HG03571 (cell line): ENCODE results near the gene ZNF532.

Experiments used
- ATAC-seq: cut with Tn5 transposase; IDR thresholded peaks from one replicate; pipeline ENCODE4 v1.9.1; 2021; ENCODE audit not compliant: unreplicated experiment

ZNF532 gene

DNA sequence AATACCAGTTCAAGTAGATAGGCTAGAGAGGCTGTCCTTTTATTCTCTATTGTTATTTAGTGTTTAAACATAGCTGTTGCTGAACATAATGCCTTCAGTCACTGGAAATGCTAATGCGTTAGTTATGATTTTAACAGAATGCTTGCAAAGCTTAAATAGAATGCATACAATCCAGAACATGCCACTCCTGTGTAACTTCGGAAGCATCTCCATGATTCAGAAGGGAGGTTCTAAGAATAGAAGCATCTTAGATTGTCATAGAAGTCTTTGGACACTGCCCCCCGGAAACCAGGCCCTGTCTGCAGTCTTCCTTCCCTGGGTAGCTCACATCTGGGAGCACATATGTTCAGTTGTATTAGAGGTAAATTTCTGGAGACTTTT is 73.2 kb downstream of the ZNF532 start:
- no peak for ATAC-seq

DNA sequence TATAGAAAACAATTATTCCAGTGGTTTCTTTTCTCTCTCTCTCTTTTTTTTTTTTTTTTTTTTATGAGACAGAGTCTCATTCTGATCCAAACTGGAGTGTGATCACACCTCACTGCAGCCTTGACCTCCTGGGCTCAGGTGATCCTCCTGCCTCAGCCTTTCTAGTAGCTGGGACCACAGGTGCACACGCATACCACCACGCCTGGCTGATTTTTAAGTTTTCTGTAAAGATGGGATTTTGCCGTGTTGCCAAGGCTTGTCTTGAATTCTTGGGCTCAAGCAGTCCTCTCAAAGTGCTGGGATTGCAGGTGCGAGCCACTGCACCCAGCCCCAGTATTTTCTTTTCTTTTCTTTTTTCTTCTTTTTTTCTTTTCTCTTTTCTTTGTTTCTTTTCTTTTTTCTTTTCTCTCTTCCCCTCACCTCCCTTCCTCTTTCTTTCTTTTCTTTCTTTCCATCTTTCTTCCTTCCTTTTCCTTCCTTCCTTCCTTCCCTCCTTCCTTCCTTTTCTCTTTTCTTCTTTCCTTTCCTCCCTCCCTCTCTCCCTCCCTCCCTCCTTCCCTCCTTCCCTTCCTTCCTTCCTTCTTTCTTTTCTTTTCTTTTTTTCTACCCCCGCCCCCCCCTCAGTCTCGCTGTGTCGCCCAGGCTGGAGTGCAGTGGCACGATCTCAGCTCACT is 76.9 kb downstream of the ZNF532 start:
- ATAC-seq = no peak

- no peak for ATAC-seq
Measured at GRCh38 chr18:58943896-58944295, 79.2 kb downstream of the ZNF532 start.

DNA sequence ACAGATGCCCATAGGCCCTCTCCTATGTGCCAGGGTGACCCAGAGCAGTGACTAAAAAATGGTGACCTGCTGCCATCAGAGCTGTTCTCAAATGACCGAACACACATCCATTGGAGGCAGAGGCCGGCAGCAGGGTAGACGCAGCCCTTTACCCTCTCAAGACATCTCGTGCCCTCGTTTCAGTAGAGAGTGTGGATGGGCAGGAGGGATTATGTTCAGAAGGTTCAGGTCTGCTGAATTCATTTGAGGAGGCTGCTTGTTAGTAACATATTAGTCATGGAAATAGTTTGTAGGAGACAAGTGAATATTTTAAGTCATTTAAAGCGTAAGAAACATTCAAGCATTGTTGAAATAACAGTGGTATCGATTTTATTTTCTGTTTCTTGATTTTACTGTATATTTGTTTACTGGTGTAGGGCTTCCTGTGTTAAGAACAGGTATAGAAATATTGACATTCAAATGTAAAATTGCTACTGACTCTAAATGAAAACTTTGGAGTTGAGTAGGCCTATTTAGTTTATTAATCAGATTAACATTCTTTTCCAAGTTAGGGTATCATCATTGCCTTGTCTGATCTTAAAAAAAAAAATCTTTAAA is 82.6 kb downstream of the ZNF532 start:
- peak; percentile 40 for ATAC-seq

GRCh38 chr18:58949031-58949430 is 84.4 kb downstream of the ZNF532 start:
- ATAC-seq = no peak

- no peak for ATAC-seq
Measured at GRCh38 chr18:58951986-58952702, 87.5 kb downstream of the ZNF532 start.

DNA sequence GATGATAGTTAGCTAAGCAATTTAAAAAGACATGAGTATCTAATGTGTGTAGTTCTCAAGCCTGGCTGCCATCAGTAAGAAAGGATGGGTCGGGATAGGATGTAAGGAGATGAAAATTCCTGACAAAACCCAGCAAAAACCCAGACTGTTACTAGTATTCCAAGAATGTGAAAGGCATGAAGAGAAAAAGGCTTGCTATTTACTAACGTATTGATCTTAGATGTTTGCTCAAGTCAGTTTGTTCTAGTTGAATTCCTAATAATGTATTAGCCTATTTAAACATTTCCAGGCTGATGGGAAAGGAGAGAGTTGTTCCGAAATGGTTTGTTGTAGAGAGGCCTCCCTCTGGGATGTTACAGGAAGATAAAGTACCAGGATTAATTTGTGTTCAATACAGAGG is 88.2 kb downstream of the ZNF532 start:
- no peak for ATAC-seq

GRCh38 chr18:58953627-58954026 is 89.0 kb downstream of the ZNF532 start:
- ATAC-seq = no peak

- ATAC-seq = no peak
Measured at GRCh38 chr18:58955001-58955400, 90.3 kb downstream of the ZNF532 start.

- no peak for ATAC-seq
Measured at GRCh38 chr18:58955738-58956137, 91.1 kb downstream of the ZNF532 start.

GRCh38 chr18:58958628-58959027 is 94.0 kb downstream of the ZNF532 start:
- no peak for ATAC-seq

DNA sequence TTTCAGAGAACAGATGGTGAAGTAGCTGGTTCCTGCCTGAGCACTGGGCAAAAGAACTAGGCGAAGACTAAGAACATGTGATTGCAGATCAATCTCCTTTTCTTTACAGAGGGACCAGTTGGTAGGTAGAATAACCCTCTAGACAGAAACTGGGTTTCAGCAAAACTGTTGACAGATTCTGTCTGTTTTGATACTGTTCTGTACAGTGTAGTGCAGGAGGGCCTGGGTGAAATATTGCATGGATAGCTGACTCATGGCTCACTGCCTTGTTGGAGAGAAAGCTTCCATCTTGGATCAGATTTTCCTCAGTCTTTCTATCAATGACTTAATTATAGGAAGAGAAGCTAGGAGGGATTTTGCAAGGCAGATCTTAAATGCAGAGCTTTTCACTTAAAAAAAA is 95.8 kb downstream of the ZNF532 start:
- ATAC-seq = no peak

DNA sequence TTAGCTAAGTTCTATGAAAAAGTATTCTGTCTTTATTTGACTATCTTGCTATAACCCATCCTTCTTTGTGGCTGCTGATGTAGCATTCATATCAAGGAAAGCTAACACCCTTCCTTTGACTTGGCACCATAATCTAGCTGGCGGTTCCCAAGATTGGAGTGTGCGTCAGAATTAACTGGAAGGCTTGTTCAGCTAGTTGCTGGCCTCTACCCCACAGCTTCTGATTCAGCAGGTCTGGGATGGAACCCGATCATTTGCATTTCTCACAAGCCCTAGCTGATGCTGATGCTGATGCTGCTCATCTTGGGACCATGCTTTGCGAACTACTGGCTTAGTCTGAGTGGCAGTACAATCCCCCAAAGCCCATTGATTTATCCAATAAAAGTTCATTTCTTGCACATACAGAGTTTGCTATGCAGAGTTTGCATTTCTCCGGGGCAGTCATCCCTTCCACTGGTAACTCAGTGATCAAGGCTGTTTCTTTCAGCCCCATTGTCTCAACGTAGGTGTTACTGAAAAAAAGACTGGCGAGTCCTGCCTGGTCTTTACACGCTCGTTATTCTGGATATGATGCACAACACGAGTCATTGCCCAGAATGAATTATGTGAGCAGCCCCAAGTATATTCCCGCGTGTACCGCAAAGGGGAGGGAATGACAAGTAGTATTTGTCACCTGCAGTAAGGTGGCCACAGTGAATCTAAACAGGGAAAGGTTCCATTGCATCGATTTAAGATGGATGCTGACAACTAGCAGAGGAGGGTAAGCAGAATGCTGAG is 96.5 kb downstream of the ZNF532 start:
- no peak for ATAC-seq

GRCh38 chr18:58962336-58962735 is 97.7 kb downstream of the ZNF532 start:
- no peak for ATAC-seq

DNA sequence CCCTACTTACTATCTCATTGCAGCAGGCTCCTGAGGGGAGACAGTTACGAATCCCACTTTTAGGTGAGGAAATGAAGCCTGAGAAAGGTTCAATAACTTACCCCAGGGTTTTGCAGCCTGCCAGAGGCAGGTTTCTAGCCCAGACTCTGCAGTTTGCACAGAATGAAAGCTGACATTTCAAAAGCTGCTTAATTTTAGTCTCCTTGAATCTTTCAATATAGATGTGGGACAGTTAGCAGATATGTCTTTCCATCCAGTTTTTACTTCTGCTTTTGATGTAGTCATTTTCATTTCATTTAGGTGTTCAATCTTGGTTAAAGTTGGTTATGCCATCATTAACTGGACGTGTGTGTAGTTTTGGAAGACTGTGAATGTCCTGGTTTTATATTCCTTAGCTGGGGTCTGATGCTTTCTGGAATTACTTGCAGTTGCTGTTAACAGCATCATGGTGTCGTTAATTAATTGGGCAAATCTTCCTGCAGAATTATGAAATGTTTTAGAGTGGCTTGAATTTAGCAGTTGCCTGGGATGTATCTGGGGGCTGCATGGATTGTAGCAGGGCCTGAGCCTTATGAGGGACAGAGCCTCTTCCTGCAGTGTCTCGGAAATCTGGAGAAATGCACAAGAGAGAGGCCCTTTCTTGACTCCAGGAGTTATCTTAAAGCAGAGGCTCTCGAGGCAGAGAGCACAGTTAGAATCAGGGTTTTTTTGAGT is 100.8 kb downstream of the ZNF532 start:
- no peak for ATAC-seq

DNA sequence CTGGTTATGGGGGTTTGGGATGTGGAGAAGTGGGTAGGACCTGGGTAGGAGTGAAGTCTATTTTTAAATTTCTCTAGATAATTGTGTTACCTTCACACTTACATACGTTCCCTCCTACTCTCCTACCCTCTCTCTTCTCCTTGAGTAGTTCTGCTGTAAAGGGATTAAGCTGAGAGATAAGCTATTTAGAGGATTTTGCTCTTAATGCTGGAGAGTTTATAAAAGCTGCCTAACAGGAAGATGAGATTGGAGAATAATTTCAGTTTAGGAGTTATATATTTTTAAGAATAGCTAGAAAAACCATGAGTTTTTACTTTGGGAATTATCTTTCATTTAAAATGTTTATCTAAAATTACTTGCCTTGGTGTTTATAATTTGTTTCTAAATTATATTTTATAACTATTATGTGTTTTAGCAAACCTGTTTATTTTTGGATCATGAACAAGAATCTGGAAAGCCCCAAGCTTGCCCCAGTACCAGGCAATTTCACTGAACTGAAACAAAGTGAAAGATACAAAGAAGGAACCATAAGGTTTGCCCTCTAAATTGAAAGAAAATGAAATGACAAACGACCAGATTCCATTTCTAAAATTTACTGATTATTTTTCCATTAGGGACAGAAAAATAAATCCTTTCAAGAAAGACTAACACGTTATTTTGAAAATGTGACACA is 101.5 kb downstream of the ZNF532 start:
- ATAC-seq = no peak

GRCh38 chr18:58966704-58967103 is 102.0 kb downstream of the ZNF532 start:
- ATAC-seq = no peak

GRCh38 chr18:58967751-58968254 is 103.1 kb downstream of the ZNF532 start:
- no peak for ATAC-seq

GRCh38 chr18:58970943-58971790 is 106.5 kb downstream of the ZNF532 start:
- ATAC-seq = peak; percentile 79
